ENCODE results near the gene C1QTNF1.

The C1QTNF1 gene

DNA sequence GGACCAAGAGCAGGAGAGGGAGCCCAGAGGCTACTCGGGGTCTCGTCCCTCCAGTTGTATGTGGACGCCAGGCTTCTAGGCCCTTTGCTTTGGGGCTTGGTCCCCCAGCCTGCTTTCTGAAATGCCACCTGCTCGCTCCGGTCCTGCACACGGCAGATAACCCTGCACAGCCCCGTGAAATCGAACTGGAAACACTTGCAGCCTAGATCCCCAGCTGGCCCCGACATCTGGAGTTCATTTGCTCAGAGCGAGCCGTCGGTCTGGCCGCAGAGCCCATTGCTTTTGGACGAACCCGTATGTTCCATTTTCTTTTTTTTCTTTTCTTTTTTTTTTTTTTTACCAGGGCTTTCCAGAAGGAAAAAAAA lies 22.9 kb downstream of the C1QTNF1 start:
- H3K4me3 ChIP-seq (replicated peaks; ENCODE audit: low read depth, low read length): no peak overlapping the region
- TF ChIP-seq, protein P1, sequence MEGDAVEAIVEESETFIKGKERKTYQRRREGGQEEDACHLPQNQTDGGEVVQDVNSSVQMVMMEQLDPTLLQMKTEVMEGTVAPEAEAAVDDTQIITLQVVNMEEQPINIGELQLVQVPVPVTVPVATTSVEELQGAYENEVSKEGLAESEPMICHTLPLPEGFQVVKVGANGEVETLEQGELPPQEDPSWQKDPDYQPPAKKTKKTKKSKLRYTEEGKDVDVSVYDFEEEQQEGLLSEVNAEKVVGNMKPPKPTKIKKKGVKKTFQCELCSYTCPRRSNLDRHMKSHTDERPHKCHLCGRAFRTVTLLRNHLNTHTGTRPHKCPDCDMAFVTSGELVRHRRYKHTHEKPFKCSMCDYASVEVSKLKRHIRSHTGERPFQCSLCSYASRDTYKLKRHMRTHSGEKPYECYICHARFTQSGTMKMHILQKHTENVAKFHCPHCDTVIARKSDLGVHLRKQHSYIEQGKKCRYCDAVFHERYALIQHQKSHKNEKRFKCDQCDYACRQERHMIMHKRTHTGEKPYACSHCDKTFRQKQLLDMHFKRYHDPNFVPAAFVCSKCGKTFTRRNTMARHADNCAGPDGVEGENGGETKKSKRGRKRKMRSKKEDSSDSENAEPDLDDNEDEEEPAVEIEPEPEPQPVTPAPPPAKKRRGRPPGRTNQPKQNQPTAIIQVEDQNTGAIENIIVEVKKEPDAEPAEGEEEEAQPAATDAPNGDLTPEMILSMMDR (IDR thresholded peaks at IDR 0.05; ENCODE audit: low read depth, low read length, missing control alignments): no peak
- no peak for DNase-seq (ENCODE audit: extremely low read depth, low read depth)

DNA sequence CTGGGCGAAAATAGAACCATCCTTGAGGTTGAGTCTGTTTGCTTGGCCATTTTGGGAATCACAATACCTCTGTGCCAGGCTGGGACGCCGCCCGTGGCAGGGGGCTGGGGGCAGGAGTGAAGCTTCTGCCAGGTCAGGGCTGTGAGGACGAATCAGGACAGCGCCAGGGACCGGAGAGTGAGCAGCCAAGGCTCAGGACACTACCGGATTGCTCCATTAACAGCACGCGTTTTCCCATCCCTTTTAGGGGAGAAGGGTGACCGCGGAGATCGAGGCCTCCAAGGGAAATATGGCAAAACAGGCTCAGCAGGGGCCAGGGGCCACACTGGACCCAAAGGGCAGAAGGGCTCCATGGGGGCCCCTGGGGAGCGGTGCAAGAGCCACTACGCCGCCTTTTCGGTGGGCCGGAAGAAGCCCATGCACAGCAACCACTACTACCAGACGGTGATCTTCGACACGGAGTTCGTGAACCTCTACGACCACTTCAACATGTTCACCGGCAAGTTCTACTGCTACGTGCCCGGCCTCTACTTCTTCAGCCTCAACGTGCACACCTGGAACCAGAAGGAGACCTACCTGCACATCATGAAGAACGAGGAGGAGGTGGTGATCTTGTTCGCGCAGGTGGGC lies 23.4 kb downstream of the C1QTNF1 start:
- no peak overlapping the region for H3K4me3 ChIP-seq (replicated peaks; ENCODE audit: low read depth, low read length)
- TF ChIP-seq, protein P1 (IDR thresholded peaks at IDR 0.05; ENCODE audit: low read depth, low read length, missing control alignments): no peak

DNA sequence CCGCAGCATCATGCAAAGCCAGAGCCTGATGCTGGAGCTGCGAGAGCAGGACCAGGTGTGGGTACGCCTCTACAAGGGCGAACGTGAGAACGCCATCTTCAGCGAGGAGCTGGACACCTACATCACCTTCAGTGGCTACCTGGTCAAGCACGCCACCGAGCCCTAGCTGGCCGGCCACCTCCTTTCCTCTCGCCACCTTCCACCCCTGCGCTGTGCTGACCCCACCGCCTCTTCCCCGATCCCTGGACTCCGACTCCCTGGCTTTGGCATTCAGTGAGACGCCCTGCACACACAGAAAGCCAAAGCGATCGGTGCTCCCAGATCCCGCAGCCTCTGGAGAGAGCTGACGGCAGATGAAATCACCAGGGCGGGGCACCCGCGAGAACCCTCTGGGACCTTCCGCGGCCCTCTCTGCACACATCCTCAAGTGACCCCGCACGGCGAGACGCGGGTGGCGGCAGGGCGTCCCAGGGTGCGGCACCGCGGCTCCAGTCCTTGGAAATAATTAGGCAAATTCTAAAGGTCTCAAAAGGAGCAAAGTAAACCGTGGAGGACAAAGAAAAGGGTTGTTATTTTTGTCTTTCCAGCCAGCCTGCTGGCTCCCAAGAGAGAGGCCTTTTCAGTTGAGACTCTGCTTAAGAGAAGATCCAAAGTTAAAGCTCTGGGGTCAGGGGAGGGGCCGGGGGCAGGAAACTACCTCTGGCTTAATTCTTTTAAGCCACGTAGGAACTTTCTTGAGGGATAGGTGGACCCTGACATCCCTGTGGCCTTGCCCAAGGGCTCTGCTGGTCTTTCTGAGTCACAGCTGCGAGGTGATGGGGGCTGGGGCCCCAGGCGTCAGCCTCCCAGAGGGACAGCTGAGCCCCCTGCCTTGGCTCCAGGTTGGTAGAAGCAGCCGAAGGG lies 24.2 kb downstream of the C1QTNF1 start:
- no peak overlapping the region for H3K4me3 ChIP-seq (replicated peaks; ENCODE audit: low read depth, low read length)
- TF ChIP-seq, protein P1 (IDR thresholded peaks at IDR 0.05; ENCODE audit: low read depth, low read length, missing control alignments): no peak
- no peak for DNase-seq (ENCODE audit: extremely low read depth, low read depth)

More for the DNA sequence above, 23.4 kb downstream of the C1QTNF1 start:
- DNase-seq (ENCODE audit: extremely low read depth, low read depth): no peak

DNA sequence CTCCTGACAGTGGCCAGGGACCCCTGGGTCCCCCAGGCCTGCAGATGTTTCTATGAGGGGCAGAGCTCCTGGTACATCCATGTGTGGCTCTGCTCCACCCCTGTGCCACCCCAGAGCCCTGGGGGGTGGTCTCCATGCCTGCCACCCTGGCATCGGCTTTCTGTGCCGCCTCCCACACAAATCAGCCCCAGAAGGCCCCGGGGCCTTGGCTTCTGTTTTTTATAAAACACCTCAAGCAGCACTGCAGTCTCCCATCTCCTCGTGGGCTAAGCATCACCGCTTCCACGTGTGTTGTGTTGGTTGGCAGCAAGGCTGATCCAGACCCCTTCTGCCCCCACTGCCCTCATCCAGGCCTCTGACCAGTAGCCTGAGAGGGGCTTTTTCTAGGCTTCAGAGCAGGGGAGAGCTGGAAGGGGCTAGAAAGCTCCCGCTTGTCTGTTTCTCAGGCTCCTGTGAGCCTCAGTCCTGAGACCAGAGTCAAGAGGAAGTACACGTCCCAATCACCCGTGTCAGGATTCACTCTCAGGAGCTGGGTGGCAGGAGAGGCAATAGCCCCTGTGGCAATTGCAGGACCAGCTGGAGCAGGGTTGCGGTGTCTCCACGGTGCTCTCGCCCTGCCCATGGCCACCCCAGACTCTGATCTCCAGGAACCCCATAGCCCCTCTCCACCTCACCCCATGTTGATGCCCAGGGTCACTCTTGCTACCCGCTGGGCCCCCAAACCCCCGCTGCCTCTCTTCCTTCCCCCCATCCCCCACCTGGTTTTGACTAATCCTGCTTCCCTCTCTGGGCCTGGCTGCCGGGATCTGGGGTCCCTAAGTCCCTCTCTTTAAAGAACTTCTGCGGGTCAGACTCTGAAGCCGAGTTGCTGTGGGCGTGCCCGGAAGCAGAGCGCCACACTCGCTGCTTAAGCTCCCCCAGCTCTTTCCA lies 25.1 kb downstream of the C1QTNF1 start:
- no peak for DNase-seq (ENCODE audit: extremely low read depth, low read depth)
- TF ChIP-seq, protein P1 (IDR thresholded peaks at IDR 0.05; ENCODE audit: low read depth, low read length, missing control alignments): no peak
- no peak overlapping the region for H3K4me3 ChIP-seq (replicated peaks; ENCODE audit: low read depth, low read length)

DNA sequence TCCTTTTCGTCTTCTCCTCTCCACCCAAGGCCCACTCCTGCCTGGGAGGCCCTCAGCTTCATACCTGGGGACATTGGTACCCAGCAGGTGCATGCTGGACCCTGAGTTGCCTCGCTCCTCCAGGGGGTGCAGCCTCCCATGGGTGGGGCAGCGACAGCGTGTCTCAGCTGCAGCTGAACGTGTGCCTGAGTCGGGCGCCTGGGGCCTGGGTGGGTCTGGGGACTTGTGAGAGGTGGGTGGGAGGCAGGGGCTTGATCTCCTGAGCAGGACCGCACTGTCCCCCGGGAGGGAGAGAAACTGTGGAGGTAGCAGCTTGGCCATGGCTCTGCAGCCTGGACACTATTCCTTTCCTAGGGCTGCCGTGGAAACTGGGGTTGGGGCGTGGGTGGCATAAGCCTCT lies 25.9 kb downstream of the C1QTNF1 start:
- DNase-seq (ENCODE audit: extremely low read depth, low read depth): no peak
- TF ChIP-seq, protein P1 (IDR thresholded peaks at IDR 0.05; ENCODE audit: low read depth, low read length, missing control alignments): no peak
- no peak overlapping the region for H3K4me3 ChIP-seq (replicated peaks; ENCODE audit: low read depth, low read length)

DNA sequence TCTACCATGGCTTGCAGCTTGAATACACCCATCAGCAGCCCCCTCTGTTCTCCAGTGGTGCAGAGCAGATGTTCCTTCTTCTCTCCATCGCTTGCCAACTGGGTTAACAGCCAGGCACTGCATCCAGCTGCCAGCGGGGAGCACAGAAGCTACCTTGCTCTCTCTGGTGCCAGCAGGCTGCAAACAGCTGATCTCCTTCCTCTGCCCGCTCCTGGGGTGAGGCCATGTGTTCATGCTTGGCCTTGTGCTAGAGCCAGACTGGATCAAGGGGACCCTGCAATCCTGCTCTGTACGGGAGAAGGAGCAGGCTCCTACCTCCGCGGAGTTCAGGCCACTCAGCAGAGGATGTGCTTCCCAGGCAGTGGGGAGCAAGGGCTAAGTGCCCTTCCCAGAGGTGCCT lies 26.6 kb downstream of the C1QTNF1 start:
- no peak overlapping the region for H3K4me3 ChIP-seq (replicated peaks; ENCODE audit: low read depth, low read length)
- TF ChIP-seq, protein P1 (IDR thresholded peaks at IDR 0.05; ENCODE audit: low read depth, low read length, missing control alignments): no peak
- no peak for DNase-seq (ENCODE audit: extremely low read depth, low read depth)
